HepG2 (cell line): ENCODE data around the gene ITM2A. TPM values are rescaled to one million over a fixed set of nuclear protein-coding genes. Genes with fewer than 3 reads are reported as not detected.

Source experiments
- ATAC-seq: fragments of 200-7000 bp; cut with Tn5 transposase; 3 replicates; pipeline ENCODE4 v1.9.1; 2020; ENCODE audit warnings: mild to moderate bottlenecking, moderate library complexity
- BruUV-seq: library from RNA; stranded (reverse); fragments of 400-500 nt; replicated peaks from 2 replicates; lab custom pipeline; 2021; lab: Mats Ljungman, UMichigan
- CTCF ChIA-PET: fragments of 300-600 bp; formaldehyde crosslinking; extraction: SDS; loops from one replicate; lab custom pipeline; 2021; ENCODE audit warnings: low total read pairs, inconsistent platforms, low intra/inter-chr PET ratio; lab: Yijun Ruan, JAX
- POLR2A ChIA-PET: fragments of 350-600 bp; sonication (Branson Sonifier 250); formaldehyde crosslinking; loops from one replicate; lab custom pipeline; 2020; ENCODE audit warnings: antibody characterized with exemption, inconsistent platforms; lab: Yijun Ruan, JAX
- DNase-seq: peaks from one replicate; pipeline ENCODE4 v3.0.0-alpha.2; 2015; ENCODE audit warnings: low spot score
- FAIRE-seq: peaks from 3 replicates; lab custom pipeline; 2011; peaks lifted over from hg19 to GRCh38; lab: Jason Lieb, UNC
- H2AFZ ChIP-seq: one replicate; pipeline ENCODE4 v1.6.1; 2011; ENCODE audit warnings: low read length, inconsistent platforms
- H3K27ac ChIP-seq: fragments of 300-600 bp; 3 replicates; pipeline ENCODE4 v1.8.0; 2011; ENCODE audit warnings: mixed run types, mild to moderate bottlenecking, mixed read lengths, low read length, inconsistent platforms; ENCODE audit not compliant: insufficient read depth; ENCODE audit errors: extremely low read length
- H3K27me3 ChIP-seq, 2 experiments: fragments of 200-600 bp in 1 of 2; 2 replicates in 1 of 2; 3 replicates in 1 of 2; pipeline versions ENCODE4 v1.6.0 to v1.8.0; 2011; ENCODE audit warnings: low read length in 2 of 2, mild to moderate bottlenecking in 2 of 2, moderate library complexity in 2 of 2, inconsistent platforms in 1 of 2; ENCODE audit not compliant: insufficient read depth in 2 of 2, control insufficient read depth in 1 of 2
- H3K36me3 ChIP-seq, 2 experiments: fragments of 200-600 bp in 1 of 2; replicated peaks in 1 of 2; 2 replicates in 1 of 2; 3 replicates in 1 of 2; pipeline versions ENCODE4 v1.5.1 to v1.8.0; 2011; ENCODE audit warnings: low read length in 2 of 2, inconsistent platforms in 1 of 2; ENCODE audit not compliant: insufficient read depth in 2 of 2, control insufficient read depth in 1 of 2
- H3K4me1 ChIP-seq: 2 replicates; pipeline ENCODE4 v1.5.1; 2012; ENCODE audit warnings: low read length, inconsistent platforms; ENCODE audit not compliant: insufficient read depth
- H3K4me2 ChIP-seq: 2 replicates; pipeline ENCODE4 v1.6.0; 2011; ENCODE audit warnings: low read depth, low read length, inconsistent platforms
- H3K4me3 ChIP-seq, 3 experiments: fragments of 200-600 bp in 1 of 3; sonication (generic), shearing (Covaris generic) in 1 of 3; replicated peaks in 1 of 3; 2 replicates each; pipeline ENCODE4 v1.5.1; 2011 to 2016; ENCODE audit warnings: low read length in 3 of 3, inconsistent platforms in 2 of 3, low read depth in 2 of 3, mild to moderate bottlenecking in 2 of 3, control low read depth in 1 of 3, mixed read lengths in 1 of 3; ENCODE audit not compliant: insufficient read depth in 1 of 3
- H3K79me2 ChIP-seq: one replicate; pipeline ENCODE4 v1.6.1; 2011; ENCODE audit warnings: low read length, inconsistent platforms; ENCODE audit not compliant: insufficient read depth
- H3K9ac ChIP-seq: 2 replicates; pipeline ENCODE4 v1.6.0; 2011; ENCODE audit warnings: mild to moderate bottlenecking, low read depth, low read length, inconsistent platforms; ENCODE audit not compliant: insufficient read depth
- H3K9me3 ChIP-seq: 2 replicates; pipeline ENCODE4 v1.5.1; 2012; ENCODE audit warnings: mild to moderate bottlenecking, low read length
- H4K20me1 ChIP-seq: 2 replicates; pipeline ENCODE4 v1.6.0; 2011; ENCODE audit warnings: inconsistent platforms, mild to moderate bottlenecking, low read length, moderate library complexity; ENCODE audit not compliant: insufficient read depth
- CBX5 ChIP-seq: sonication (generic); formaldehyde crosslinking; IDR thresholded peaks from 2 replicates; pipeline ENCODE4 v1.4.0; 2020; ENCODE audit warnings: missing genetic modification reagents, borderline replicate concordance
- EP300 ChIP-seq, 3 experiments: sonication (generic) in 1 of 3; formaldehyde crosslinking in 1 of 3; IDR thresholded peaks; 2 replicates each; pipeline versions ENCODE4 v1.5.1 to v1.6.1; 2011 to 2020; ENCODE audit warnings: low read depth in 2 of 3, low read length in 2 of 3, borderline replicate concordance in 1 of 3, improper control_type of control experiment in 1 of 3, mild to moderate bottlenecking in 1 of 3, missing genetic modification reagents in 1 of 3, moderate library complexity in 1 of 3
- IRF9 ChIP-seq: sonication (generic); formaldehyde crosslinking; IDR thresholded peaks from 2 replicates; pipeline ENCODE4 v1.8.0; 2022; ENCODE audit warnings: missing genetic modification reagents, mild to moderate bottlenecking, borderline replicate concordance
- JARID2 ChIP-seq: sonication (generic); formaldehyde crosslinking; IDR thresholded peaks from 2 replicates; pipeline ENCODE4 v1.8.1; 2023; ENCODE audit warnings: missing genetic modification reagents, inconsistent platforms; ENCODE audit not compliant: insufficient replicate concordance
- MYPOP ChIP-seq: sonication (generic); formaldehyde crosslinking; IDR thresholded peaks from 2 replicates; pipeline ENCODE4 v1.8.1; 2023; ENCODE audit warnings: mild to moderate bottlenecking, moderate library complexity, missing genetic modification reagents
- PAXIP1 ChIP-seq: sonication (generic); formaldehyde crosslinking; conservative IDR thresholded peaks from 2 replicates; pipeline ENCODE4 v1.4.0; 2020; ENCODE audit warnings: mild to moderate bottlenecking, missing genetic modification reagents, moderate library complexity
- POLR2AphosphoS2 ChIP-seq: IDR thresholded peaks from 2 replicates; pipeline ENCODE4 v1.6.1; 2011; ENCODE audit warnings: low read depth, low read length, improper control_type of control experiment
- SMARCC2 ChIP-seq: fragments of 450-650 bp; IDR thresholded peaks from 2 replicates; pipeline ENCODE4 v1.6.1; 2017; ENCODE audit warnings: antibody characterized with exemption, mild to moderate bottlenecking
- TAF15 ChIP-seq: fragments of 200-400 bp; formaldehyde crosslinking; IDR thresholded peaks from one replicate; pipeline ENCODE4 v1.6.1; 2018; ENCODE audit warnings: mild to moderate bottlenecking, low read depth, low read length; ENCODE audit not compliant: poor library complexity, severe bottlenecking
- ZFP36 ChIP-seq: fragments of 150-350 bp; IDR thresholded peaks from 2 replicates; pipeline ENCODE4 v1.6.1; 2018; ENCODE audit warnings: borderline replicate concordance, low read length, low read depth; ENCODE audit not compliant: partially characterized antibody
- ZFP62 ChIP-seq: sonication (generic); formaldehyde crosslinking; IDR thresholded peaks from 2 replicates; pipeline ENCODE4 v1.4.0; 2020; ENCODE audit warnings: missing genetic modification reagents
- ZNF598 ChIP-seq: sonication (generic); formaldehyde crosslinking; IDR thresholded peaks from 2 replicates; pipeline ENCODE4 v1.5.1; 2020; ENCODE audit warnings: mild to moderate bottlenecking, missing genetic modification reagents, borderline replicate concordance
- WGBS: methylation state at CpG from one replicate; pipeline ENCODE4 v1.1.6; 2017; ENCODE audit warnings: low lambda C conversion rate; 5-methylcytosine and 5-hydroxymethylcytosine counted together
- in situ Hi-C: cut with HindIII; loops from 2 replicates; pipeline ENCODE4 v1.10.0; 2017; ENCODE audit warnings: low pct_unique_long_range_greater_than_20kb; ENCODE audit not compliant: extremely low pct_ligation_motif_present
- intact Hi-C: fragments of 100-400 bp; cut with micrococcal nuclease; formaldehyde crosslinking; loops from one replicate; pipeline ENCODE4 v1.10.0; 2022; ENCODE audit not compliant: unreplicated experiment
- polyA plus RNA-seq, 8 experiments: library from polyadenylated mRNA; depleted of rRNA in 3 of 8; stranded (reverse) in 7 of 8; unstranded in 1 of 8; fragments of >200 nt; fragmentation: Illumina TruSeq in 4 of 8; extraction: Trizol in 4 of 8; gene quantifications; 2 replicates each; pipeline versions ENCODE4 v1.2.1 to v1.2.3, GENCODE V29; 2011 to 2016; ENCODE audit warnings: low read depth in 4 of 8, missing spikeins in 1 of 8, mixed read lengths in 1 of 8; ENCODE audit not compliant: insufficient read depth in 1 of 8
- total RNA-seq, 5 experiments: library from RNA; depleted of rRNA; stranded (reverse); fragments of >200 nt; fragmentation: Illumina TruSeq; extraction: Trizol; gene quantifications; 2 replicates each; pipeline ENCODE4 v1.2.3, GENCODE V29; 2016; ENCODE audit warnings: low read depth in 1 of 5

ITM2A gene
- total and polyA plus RNA-seq, 2 of the 13 experiments (the other 11 are each of a cell fraction or from before 2014, with no cell fraction given) = not detected

- CTCF ChIA-PET = no interaction called here
Measured at GRCh38 chrX:79369871-79370270, 2.7 kb upstream of the ITM2A start.

More at GRCh38 chrX:79369871-79370270, 2.7 kb upstream of the ITM2A start:
- Histone ChIP-seq H3K4me2 (no peak overlapping the region), H3K4me1 (no peaks in the 10 kb centered on the region), H3K27me3 (no peaks in the 10 kb centered on the region), H3K9me3 (no peaks in the 10 kb centered on the region), H2AFZ (no peak overlapping the region), H3K36me3 (no peaks in the 10 kb centered on the region), H4K20me1 (no peaks in the 10 kb centered on the region), H3K9ac (no peak overlapping the region), H3K79me2 (no peaks in the 10 kb centered on the region), H3K27ac (no peak overlapping the region), H3K4me3 (no peak overlapping the region)
- POLR2A ChIA-PET = no interaction called here
- intact Hi-C loops = no loop called here
- ATAC-seq = no peak
- 96% methylated on average over 1 of the region's 1 CpG for WGBS
- no TSS peak for BruUV-seq
- FAIRE-seq = no peak
- in situ Hi-C loops = no loop called here
- DNase-seq = no peak
- TF ChIP-seq ZFP36 (no peak), MYPOP (no peak), POLR2AphosphoS2 (no peak), TAF15 (no peak), ZFP62 (CRISPR knock-in tag) (no peak), ZNF598 (CRISPR knock-in tag) (no peak), SMARCC2 (no peak), CBX5 (CRISPR knock-in tag) (no peak), EP300 (IDR thresholded peaks at IDR 0.05; ENCODE audit: low read depth in 2 of 2, low read length in 2 of 2) (no peak), EP300 (CRISPR knock-in tag; IDR thresholded peaks at IDR 0.05; ENCODE audit: borderline replicate concordance) (no peak), IRF9 (no peak), JARID2 (CRISPR knock-in tag) (no peak), PAXIP1 (CRISPR knock-in tag) (no peak)
